Hepatocyte (in vitro differentiated cells): ENCODE results near the gene ERFE. TPM values are rescaled to one million over a fixed set of nuclear protein-coding genes. Genes with fewer than 3 reads are reported as not detected.

Experiments used
- DNase-seq: peaks from one replicate; pipeline ENCODE4 v3.0.0-alpha.2; 2016; ENCODE audit warnings: low spot score
- H2AFZ ChIP-seq: fragments of 200-600 bp; sonication (generic); 2 replicates; pipeline ENCODE4 v1.6.0; 2016; ENCODE audit warnings: antibody characterized with exemption, mild to moderate bottlenecking
- H3K27ac ChIP-seq: fragments of 200-600 bp; sonication (generic); 2 replicates; pipeline ENCODE4 v1.5.1; 2016; ENCODE audit warnings: mild to moderate bottlenecking
- H3K27me3 ChIP-seq: fragments of 200-600 bp; sonication (generic); 2 replicates; pipeline ENCODE4 v1.6.1; 2016
- H3K36me3 ChIP-seq: fragments of 200-600 bp; sonication (generic); replicated peaks from 2 replicates; pipeline ENCODE4 v1.5.1; 2016; ENCODE audit warnings: low read depth; ENCODE audit not compliant: insufficient read depth
- H3K4me1 ChIP-seq: fragments of 200-600 bp; sonication (generic); 2 replicates; pipeline ENCODE4 v1.5.1; 2016; ENCODE audit warnings: mild to moderate bottlenecking, moderate library complexity; ENCODE audit not compliant: insufficient read depth
- H3K4me2 ChIP-seq: fragments of 200-600 bp; sonication (generic); 2 replicates; pipeline ENCODE4 v1.6.0; 2016
- H3K4me3 ChIP-seq: fragments of 200-600 bp; sonication (generic); 2 replicates; pipeline ENCODE4 v1.5.1; 2016; ENCODE audit warnings: mild to moderate bottlenecking
- H3K79me2 ChIP-seq: fragments of 200-600 bp; sonication (generic); 2 replicates; pipeline ENCODE4 v1.6.0; 2017; ENCODE audit warnings: mild to moderate bottlenecking
- H3K9me2 ChIP-seq: fragments of 200-600 bp; sonication (generic); replicated peaks from 2 replicates; pipeline ENCODE4 v1.6.0; 2017; ENCODE audit warnings: mild to moderate bottlenecking; ENCODE audit not compliant: insufficient read depth
- H3K9me3 ChIP-seq: fragments of 200-600 bp; sonication (generic); 2 replicates; pipeline ENCODE4 v1.5.1; 2016; ENCODE audit warnings: low read depth, mild to moderate bottlenecking
- H4K20me1 ChIP-seq: fragments of 200-600 bp; sonication (generic); 2 replicates; pipeline ENCODE4 v1.6.0; 2016; ENCODE audit warnings: mild to moderate bottlenecking; ENCODE audit not compliant: insufficient read depth, poor library complexity, severe bottlenecking
- CTCF ChIP-seq: fragments of 200-600 bp; sonication (generic); IDR thresholded peaks from 2 replicates; pipeline ENCODE4 v1.5.1; 2016; ENCODE audit warnings: antibody characterized with exemption, mild to moderate bottlenecking; ENCODE audit not compliant: poor library complexity
- EZH2 ChIP-seq: fragments of 200-600 bp; sonication (generic); IDR thresholded peaks from 2 replicates; pipeline ENCODE4 v1.6.1; 2016; ENCODE audit warnings: antibody characterized with exemption, mild to moderate bottlenecking, borderline replicate concordance
- EZH2phosphoT487 ChIP-seq: fragments of 200-600 bp; sonication (generic); IDR thresholded peaks from one replicate; pipeline ENCODE4 v1.6.1; 2018; ENCODE audit warnings: antibody characterized with exemption, mild to moderate bottlenecking, low read depth, moderate library complexity; ENCODE audit not compliant: unreplicated experiment, severe bottlenecking
- WGBS: methylation state at CpG from one replicate; pipeline ENCODE4 v1.1.6; 2016; ENCODE audit warnings: low lambda C conversion rate; ENCODE audit errors: missing lambda C conversion rate; 5-methylcytosine and 5-hydroxymethylcytosine counted together
- polyA plus RNA-seq: library from polyadenylated mRNA; unstranded; fragments of >200 nt; fragmentation: Nextera tagmentation; extraction: Ambion mirVana; gene quantifications from 2 replicates; pipeline ENCODE4 v1.2.1, GENCODE V29; 2016
- total RNA-seq: library from RNA; depleted of rRNA; stranded (reverse); fragments of >200 nt; gene quantifications from 2 replicates; pipeline ENCODE4 v1.2.3, GENCODE V29; 2014

Gene ERFE
- total and polyA plus RNA-seq, 2 experiments from 2014 or later = 0.27 to 0.30 TPM

GRCh38 chr2:238152771-238153688, 5.7 kb upstream of the ERFE start:
- H3K4me3 ChIP-seq = no peak overlapping the region
- TF ChIP-seq EZH2phosphoT487 = no peak
- TF ChIP-seq CTCF = peak; percentile 11
- H3K27ac ChIP-seq = no peak overlapping the region
- H3K4me2 ChIP-seq = no peak overlapping the region
- WGBS = 87% methylated on average over 22 of the region's 22 CpGs
- no peak for DNase-seq
- H4K20me1 ChIP-seq = no peaks in the 10 kb centered on the region
- no peaks in the 10 kb centered on the region for H3K79me2 ChIP-seq
- no peaks in the 10 kb centered on the region for H3K36me3 ChIP-seq
- no peaks in the 10 kb centered on the region for H3K4me1 ChIP-seq
- H3K9me3 ChIP-seq = no peaks in the 10 kb centered on the region
- H2AFZ ChIP-seq = no peak overlapping the region
- no peaks in the 10 kb centered on the region for H3K9me2 ChIP-seq
- peaks cover under 1% of the 10 kb centered on the region for H3K27me3 ChIP-seq

GRCh38 chr2:238154570-238154969, 4.2 kb upstream of the ERFE start:
- peaks cover 9% of the 10 kb centered on the region for H3K27me3 ChIP-seq
- no peak overlapping the region for H3K4me3 ChIP-seq
- H3K9me2 ChIP-seq = no peaks in the 10 kb centered on the region
- no peaks in the 10 kb centered on the region for H3K79me2 ChIP-seq
- WGBS = 93% methylated on average over 10 of the region's 10 CpGs
- TF ChIP-seq EZH2phosphoT487 (no peak), CTCF (no peak), EZH2 (no peak)
- no peak overlapping the region for H3K4me2 ChIP-seq
- no peaks in the 10 kb centered on the region for H3K36me3 ChIP-seq
- no peaks in the 10 kb centered on the region for H3K4me1 ChIP-seq
- no peaks in the 10 kb centered on the region for H3K9me3 ChIP-seq
- no peaks in the 10 kb centered on the region for H4K20me1 ChIP-seq
- no peak overlapping the region for H3K27ac ChIP-seq
- DNase-seq = no peak
- H2AFZ ChIP-seq = no peak overlapping the region

- 81% methylated on average over 19 of the region's 19 CpGs for WGBS
- Histone ChIP-seq H3K4me3 (no peak overlapping the region), H3K79me2 (no peaks in the 10 kb centered on the region), H3K9me2 (no peaks in the 10 kb centered on the region), H2AFZ (no peak overlapping the region), H3K27me3 (peaks cover 16% of the 10 kb centered on the region), H3K27ac (no peak overlapping the region), H3K4me2 (no peak overlapping the region), H3K36me3 (no peaks in the 10 kb centered on the region), H3K9me3 (no peaks in the 10 kb centered on the region), H4K20me1 (no peaks in the 10 kb centered on the region), H3K4me1 (no peaks in the 10 kb centered on the region)
- DNase-seq = no peak
- TF ChIP-seq EZH2 (no peak), CTCF (no peak), EZH2phosphoT487 (no peak)
Observed at GRCh38 chr2:238155051-238155760, 3.6 kb upstream of the ERFE start.
